IMR-90 (cell line): ENCODE results near the gene TRHDE. TPM values are rescaled to one million over a fixed set of nuclear protein-coding genes. Genes with fewer than 3 reads are reported as not detected.

Experiments
- ATAC-seq: fragments of 200-7000 bp; cut with Tn5 transposase; 2 replicates; pipeline ENCODE4 v1.9.1; 2020; ENCODE audit warnings: low read depth, mild to moderate bottlenecking, moderate library complexity
- BruUV-seq: library from RNA; stranded (reverse); fragments of 400-500 nt; replicated peaks from 2 replicates; lab custom pipeline; 2021; lab: Mats Ljungman, UMichigan
- CTCF ChIA-PET: fragments of 300-600 bp; formaldehyde crosslinking; extraction: SDS; loops from one replicate; lab custom pipeline; 2021; ENCODE audit warnings: antibody characterized with exemption; lab: Yijun Ruan, JAX
- POLR2A ChIA-PET: fragments of 300-600 bp; sonication (Branson Sonifier 250); formaldehyde crosslinking; loops from one replicate; lab custom pipeline; 2022; ENCODE audit warnings: antibody characterized with exemption; ENCODE audit not compliant: unreplicated experiment; lab: Charles Lee
- DNase-seq: peaks from one replicate; pipeline ENCODE4 v3.0.0; 2013
- H2AFZ ChIP-seq: replicated peaks from 2 replicates; pipeline ENCODE3; 2013; ENCODE audit warnings: low read length, mild to moderate bottlenecking; ENCODE audit not compliant: poor library complexity
- H2AK5ac ChIP-seq: 2 replicates; pipeline ENCODE4 v1.6.1; 2013; ENCODE audit warnings: low read depth, low read length, inconsistent platforms
- H2AK9ac ChIP-seq: replicated peaks from 2 replicates; pipeline ENCODE3; 2013; ENCODE audit warnings: mild to moderate bottlenecking, low read depth, low read length, moderate library complexity; ENCODE audit not compliant: poor library complexity
- H2BK120ac ChIP-seq: 2 replicates; pipeline ENCODE4 v1.6.1; 2013; ENCODE audit warnings: low read depth, low read length, inconsistent platforms
- H2BK15ac ChIP-seq: 3 replicates; pipeline ENCODE4 v1.6.1; 2013; ENCODE audit warnings: low read depth, low read length, inconsistent platforms
- H2BK20ac ChIP-seq: 2 replicates; pipeline ENCODE4 v1.6.1; 2013; ENCODE audit warnings: low read depth, mild to moderate bottlenecking, inconsistent platforms, low read length, moderate library complexity
- H2BK5ac ChIP-seq: 2 replicates; pipeline ENCODE4 v1.6.1; 2013; ENCODE audit warnings: mild to moderate bottlenecking, low read depth, low read length, inconsistent platforms; ENCODE audit not compliant: poor library complexity, severe bottlenecking
- H3K14ac ChIP-seq: replicated peaks from 2 replicates; pipeline ENCODE4 v1.6.1; 2013; ENCODE audit warnings: low read depth, low read length, inconsistent platforms
- H3K18ac ChIP-seq: 2 replicates; pipeline ENCODE4 v1.6.1; 2013; ENCODE audit warnings: low read depth, low read length, control low read depth
- H3K23ac ChIP-seq: 2 replicates; pipeline ENCODE4 v1.6.1; 2013; ENCODE audit warnings: low read depth, low read length, inconsistent platforms
- H3K27ac ChIP-seq: 2 replicates; pipeline ENCODE4 v1.5.1; 2013; ENCODE audit warnings: mild to moderate bottlenecking, control low read depth, low read length; ENCODE audit not compliant: insufficient read depth
- H3K27me3 ChIP-seq: 2 replicates; pipeline ENCODE4 v1.6.1; 2013; ENCODE audit warnings: low read length; ENCODE audit not compliant: control insufficient read depth, insufficient read depth
- H3K36me3 ChIP-seq: 2 replicates; pipeline ENCODE4 v1.6.1; 2013; ENCODE audit warnings: low read length, mixed read lengths; ENCODE audit not compliant: control insufficient read depth, insufficient read depth
- H3K4ac ChIP-seq: 2 replicates; pipeline ENCODE4 v1.6.1; 2013; ENCODE audit warnings: low read depth, low read length, inconsistent platforms
- H3K4me1 ChIP-seq: 2 replicates; pipeline ENCODE4 v1.6.1; 2013; ENCODE audit warnings: low read length, mixed read lengths; ENCODE audit not compliant: control insufficient read depth, insufficient read depth
- H3K4me2 ChIP-seq: 2 replicates; pipeline ENCODE4 v1.6.1; 2013; ENCODE audit warnings: low read depth, mild to moderate bottlenecking, control low read depth, low read length, moderate library complexity
- H3K4me3 ChIP-seq: 2 replicates; pipeline ENCODE4 v1.5.1; 2013; ENCODE audit warnings: low read depth, mild to moderate bottlenecking, control low read depth, low read length, moderate library complexity; ENCODE audit not compliant: insufficient read depth
- H3K56ac ChIP-seq: 2 replicates; pipeline ENCODE4 v1.6.1; 2013; ENCODE audit warnings: low read length, inconsistent platforms; ENCODE audit not compliant: insufficient read depth; ENCODE audit errors: extremely low read depth
- H3K79me1 ChIP-seq, 2 experiments: 2 replicates each; pipeline ENCODE4 v1.6.1; 2013; ENCODE audit warnings: low read length in 2 of 2, inconsistent platforms in 1 of 2, low read depth in 1 of 2
- H3K9ac ChIP-seq: 2 replicates; pipeline ENCODE4 v1.6.1; 2013; ENCODE audit warnings: low read depth, low read length, control low read depth
- H3K9me1 ChIP-seq: 2 replicates; pipeline ENCODE4 v1.6.1; 2013; ENCODE audit warnings: low read length, inconsistent platforms; ENCODE audit not compliant: insufficient read depth
- H3K9me3 ChIP-seq: 2 replicates; pipeline ENCODE4 v1.6.1; 2013; ENCODE audit warnings: low read length; ENCODE audit not compliant: control insufficient read depth, insufficient read depth
- H4K20me1 ChIP-seq: 2 replicates; pipeline ENCODE4 v1.6.1; 2013; ENCODE audit warnings: low read length, inconsistent platforms; ENCODE audit not compliant: insufficient read depth
- H4K5ac ChIP-seq: 2 replicates; pipeline ENCODE4 v1.6.1; 2013; ENCODE audit warnings: mild to moderate bottlenecking, low read depth, low read length, control low read depth
- H4K8ac ChIP-seq, 2 experiments: 2 replicates each; pipeline ENCODE4 v1.6.1; 2013; ENCODE audit warnings: low read depth in 2 of 2, low read length in 2 of 2, control low read depth in 1 of 2, inconsistent platforms in 1 of 2
- H4K91ac ChIP-seq: 2 replicates; pipeline ENCODE4 v1.6.1; 2013; ENCODE audit warnings: low read depth, low read length, inconsistent platforms; ENCODE audit not compliant: insufficient read depth
- BHLHE40 ChIP-seq: fragments of 150-350 bp; IDR thresholded peaks from 2 replicates; pipeline ENCODE4 v1.6.1; 2016; ENCODE audit warnings: mild to moderate bottlenecking, low read depth, low read length
- CEBPB ChIP-seq: IDR thresholded peaks from 2 replicates; pipeline ENCODE4 v1.6.1; 2012; ENCODE audit warnings: low read depth, low read length, improper control_type of control experiment
- CHD1 ChIP-seq: IDR thresholded peaks from 2 replicates; pipeline ENCODE4 v1.6.1; 2012; ENCODE audit warnings: low read depth, low read length, improper control_type of control experiment
- FOS ChIP-seq: fragments of 150-350 bp; IDR thresholded peaks from 2 replicates; pipeline ENCODE4 v1.6.1; 2016; ENCODE audit warnings: low read depth, low read length
- MAFK ChIP-seq: IDR thresholded peaks from 2 replicates; pipeline ENCODE4 v1.6.1; 2012; ENCODE audit warnings: low read depth, low read length, improper control_type of control experiment
- NFE2L2 ChIP-seq: fragments of 150-350 bp; IDR thresholded peaks from 2 replicates; pipeline ENCODE4 v1.6.1; 2016; ENCODE audit warnings: low read depth, mild to moderate bottlenecking, low read length
- POLR2A ChIP-seq: IDR thresholded peaks from 2 replicates; pipeline ENCODE4 v1.6.1; 2012; ENCODE audit warnings: mild to moderate bottlenecking, low read depth, low read length
- RCOR1 ChIP-seq: IDR thresholded peaks from 2 replicates; pipeline ENCODE4 v1.6.1; 2012; ENCODE audit warnings: mild to moderate bottlenecking, low read length, improper control_type of control experiment; ENCODE audit not compliant: insufficient replicate concordance
- RFX5 ChIP-seq: IDR thresholded peaks from 2 replicates; pipeline ENCODE4 v1.8.0; 2012; ENCODE audit warnings: low read depth, mild to moderate bottlenecking, low read length, moderate library complexity
- WGBS, 2 experiments: methylation state at CpG; one replicate each; pipeline versions ENCODE4 v1.1.5 to v1.1.7; 2013; ENCODE audit warnings: missing lambda C conversion rate in 2 of 2; ENCODE audit not compliant: insufficient read length in 1 of 2; ENCODE audit errors: extremely low coverage in 2 of 2; 5-methylcytosine and 5-hydroxymethylcytosine counted together
- dilution Hi-C: fragments of 300-500 bp; cut with HindIII; formaldehyde crosslinking; loops from one replicate; pipeline ENCODE4 v1.14.3; 2018; ENCODE audit warnings: low sequenced_read_pairs; ENCODE audit not compliant: unreplicated experiment
- in situ Hi-C: fragments of 300-500 bp; cut with MboI; formaldehyde crosslinking; loops from 3 replicates; pipeline ENCODE4 v1.14.3; 2019; ENCODE audit warnings: low sequenced_read_pairs, inconsistent platforms, mixed read lengths
- intact Hi-C: fragments of 100-400 bp; cut with micrococcal nuclease; formaldehyde crosslinking; loops from 2 replicates; pipeline ENCODE4 v1.10.0; 2022
- polyA plus RNA-seq, 3 experiments: library from polyadenylated mRNA; depleted of rRNA; stranded (reverse); fragments of >200 nt; gene quantifications; 2 replicates each; pipeline ENCODE4 v1.2.3, GENCODE V29; 2012; ENCODE audit warnings: low replicate concordance in 1 of 3
- total RNA-seq: library from RNA; depleted of rRNA; stranded (reverse); fragments of >200 nt; gene quantifications from 2 replicates; pipeline ENCODE4 v1.2.3, GENCODE V29; 2012
- TF ChIP-seq, protein P1 (sequence below): fragments of 150-350 bp; IDR thresholded peaks from 2 replicates; pipeline ENCODE4 v1.6.1; 2016; ENCODE audit warnings: low read depth, mild to moderate bottlenecking, low read length, moderate library complexity, borderline replicate concordance

The TRHDE gene
- total and polyA plus RNA-seq, 2 of the 4 experiments (the other 2 are of a cell fraction) = 33.7 to 65.1 TPM

DNA sequence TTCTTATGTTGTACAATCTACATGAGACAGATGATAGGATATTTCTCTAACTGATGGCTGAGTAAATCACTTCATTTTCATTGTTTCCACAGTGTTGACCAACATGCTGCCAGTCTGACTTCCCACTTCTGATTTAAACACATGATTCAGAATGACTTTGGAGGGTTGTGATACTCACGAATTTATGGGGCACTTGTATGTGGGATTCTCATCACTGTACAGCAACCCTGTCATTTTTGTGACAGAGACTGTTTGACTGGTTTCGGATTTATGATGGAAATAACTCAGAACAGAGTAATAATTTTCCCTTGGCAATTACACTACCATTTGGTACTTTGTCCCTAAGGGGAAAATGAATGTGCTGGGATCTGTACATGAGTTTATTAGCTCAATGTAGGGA, 333.8 kb downstream of the TRHDE start:
- Histone ChIP-seq H4K8ac (no peak overlapping the region), H3K9me1 (no peaks in the 10 kb centered on the region), H3K9me3 (no peaks in the 10 kb centered on the region), H3K4me2 (no peak overlapping the region), H3K27ac (no peak overlapping the region), H2AK5ac (no peak overlapping the region), H3K36me3 (no peaks in the 10 kb centered on the region), H3K18ac (no peak overlapping the region), H3K14ac (no peak overlapping the region), H2BK5ac (no peak overlapping the region), H3K79me1 (peaks cover 0 to 4% of the 10 kb centered on the region in 2 experiments; a peak in 1 of 4 replicates), H4K20me1 (no peaks in the 10 kb centered on the region), H3K4me3 (no peak overlapping the region), H3K9ac (no peak overlapping the region), H2AFZ (no peak overlapping the region), H3K56ac (no peak overlapping the region), H2AK9ac (no peak overlapping the region), H2BK20ac (no peak overlapping the region), H4K5ac (no peak overlapping the region), H2BK15ac (no peak overlapping the region), H3K27me3 (no peaks in the 10 kb centered on the region), H4K91ac (no peak overlapping the region), H3K4ac (no peak overlapping the region), H3K23ac (no peak overlapping the region), H2BK120ac (no peak overlapping the region), H3K4me1 (no peaks in the 10 kb centered on the region)
- no peak for ATAC-seq
- CTCF ChIA-PET = interaction anchor here (0.6 kb wide), 1 partner anchor 59 kb away, joined by 3 read pairs; no protein-coding TSS in a partner anchor
- intact Hi-C loops = no loop called here
- in situ Hi-C loops = no loop called here
- DNase-seq = no peak
- BruUV-seq = no TSS peak
- dilution Hi-C loops = no loop called here
- TF ChIP-seq CEBPB (no peak), MAFK (no peak), FOS (no peak), RCOR1 (no peak), POLR2A (no peak), NFE2L2 (no peak), BHLHE40 (no peak), CHD1 (no peak), RFX5 (no peak)
- TF ChIP-seq, protein P1, sequence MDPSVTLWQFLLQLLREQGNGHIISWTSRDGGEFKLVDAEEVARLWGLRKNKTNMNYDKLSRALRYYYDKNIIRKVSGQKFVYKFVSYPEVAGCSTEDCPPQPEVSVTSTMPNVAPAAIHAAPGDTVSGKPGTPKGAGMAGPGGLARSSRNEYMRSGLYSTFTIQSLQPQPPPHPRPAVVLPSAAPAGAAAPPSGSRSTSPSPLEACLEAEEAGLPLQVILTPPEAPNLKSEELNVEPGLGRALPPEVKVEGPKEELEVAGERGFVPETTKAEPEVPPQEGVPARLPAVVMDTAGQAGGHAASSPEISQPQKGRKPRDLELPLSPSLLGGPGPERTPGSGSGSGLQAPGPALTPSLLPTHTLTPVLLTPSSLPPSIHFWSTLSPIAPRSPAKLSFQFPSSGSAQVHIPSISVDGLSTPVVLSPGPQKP = no peak
- WGBS, 2 experiments = no CpG with 5 or more reads among the region's 2 CpGs
- POLR2A ChIA-PET = no interaction called here
